Caco-2 (cell line): ENCODE results near the gene VWA5B1. TPM values are rescaled to one million over a fixed set of nuclear protein-coding genes. Genes with fewer than 3 reads are reported as not detected.

Experiments
- BruUV-seq: library from RNA; stranded (reverse); fragments of 400-500 nt; replicated peaks from 2 replicates; lab custom pipeline; 2021; lab: Mats Ljungman, UMichigan
- CTCF ChIA-PET: fragments of 300-600 bp; sonication (Branson Sonifier 250); formaldehyde crosslinking; loops from one replicate; lab custom pipeline; 2022; ENCODE audit warnings: antibody characterized with exemption; lab: Charles Lee
- POLR2A ChIA-PET: fragments of 300-600 bp; sonication (Branson Sonifier 250); formaldehyde crosslinking; loops from one replicate; lab custom pipeline; 2022; ENCODE audit warnings: antibody characterized with exemption; lab: Charles Lee
- DNase-seq, 2 experiments: peaks; one replicate each; pipeline versions ENCODE4 v3.0.0 to v3.0.0-alpha.2; 2020 to 2022
- H3K27me3 ChIP-seq: replicated peaks from 2 replicates; pipeline ENCODE4 v1.6.0; 2011; ENCODE audit warnings: low read length; ENCODE audit not compliant: control insufficient read depth, insufficient read depth
- H3K36me3 ChIP-seq: 2 replicates; pipeline ENCODE4 v1.5.1; 2011; ENCODE audit warnings: low read length; ENCODE audit not compliant: control insufficient read depth, insufficient read depth
- H3K4me1 ChIP-seq: fragments of 250-450 bp; sonication (Bioruptor Pico); 2 replicates; pipeline ENCODE4 v1.5.1; 2020; ENCODE audit warnings: mild to moderate bottlenecking
- H3K4me3 ChIP-seq: 2 replicates; pipeline ENCODE4 v1.5.1; 2011; ENCODE audit warnings: low read depth, mild to moderate bottlenecking, control low read depth, low read length
- H3K9me3 ChIP-seq: fragments of 250-450 bp; sonication (Bioruptor Pico); 2 replicates; pipeline ENCODE4 v1.5.1; 2020; ENCODE audit warnings: mild to moderate bottlenecking, moderate library complexity
- H3K27ac Mint-ChIP-seq: one replicate; pipeline ENCODE4 v1.8.0; 2022; ENCODE audit warnings: mixed read lengths; ENCODE audit not compliant: unreplicated experiment
- H3K27me3 Mint-ChIP-seq: one replicate; pipeline ENCODE4 v1.8.0; 2022; ENCODE audit warnings: mixed read lengths; ENCODE audit not compliant: insufficient read depth, unreplicated experiment
- H3K36me3 Mint-ChIP-seq: one replicate; pipeline ENCODE4 v1.8.0; 2022; ENCODE audit warnings: mild to moderate bottlenecking, mixed read lengths; ENCODE audit not compliant: insufficient read depth, unreplicated experiment
- H3K4me1 Mint-ChIP-seq: one replicate; pipeline ENCODE4 v1.8.0; 2022; ENCODE audit warnings: low read depth, mixed read lengths; ENCODE audit not compliant: unreplicated experiment
- H3K4me3 Mint-ChIP-seq: one replicate; pipeline ENCODE4 v1.8.0; 2022; ENCODE audit warnings: mild to moderate bottlenecking, moderate library complexity, mixed read lengths; ENCODE audit not compliant: unreplicated experiment
- H3K9me3 Mint-ChIP-seq: one replicate; pipeline ENCODE4 v1.8.0; 2022; ENCODE audit warnings: mixed read lengths; ENCODE audit not compliant: unreplicated experiment
- intact Hi-C: fragments of 100-400 bp; cut with micrococcal nuclease; formaldehyde crosslinking; loops from one replicate; pipeline ENCODE4 v1.10.0; 2022; ENCODE audit not compliant: unreplicated experiment
- total RNA-seq: library from RNA; stranded (reverse); gene quantifications from 2 replicates; pipeline ENCODE4 v1.2.3, GENCODE V29; 2022
- TF ChIP-seq, protein P1 (sequence below), 2 experiments: fragments of 200-600 bp in 1 of 2; IDR thresholded peaks; 1 replicate in 1 of 2; 2 replicates in 1 of 2; pipeline versions ENCODE4 v1.5.1 to v1.8.0; 2011 to 2022; ENCODE audit warnings: antibody characterized with exemption in 1 of 2, control low read depth in 1 of 2, inconsistent platforms in 1 of 2, low read depth in 1 of 2, low read length in 1 of 2, mild to moderate bottlenecking in 1 of 2, moderate library complexity in 1 of 2; ENCODE audit not compliant: insufficient read depth in 1 of 2, severe bottlenecking in 1 of 2, unreplicated experiment in 1 of 2

VWA5B1 gene
- total RNA-seq, 1 experiment from 2014 or later = not detected

DNA sequence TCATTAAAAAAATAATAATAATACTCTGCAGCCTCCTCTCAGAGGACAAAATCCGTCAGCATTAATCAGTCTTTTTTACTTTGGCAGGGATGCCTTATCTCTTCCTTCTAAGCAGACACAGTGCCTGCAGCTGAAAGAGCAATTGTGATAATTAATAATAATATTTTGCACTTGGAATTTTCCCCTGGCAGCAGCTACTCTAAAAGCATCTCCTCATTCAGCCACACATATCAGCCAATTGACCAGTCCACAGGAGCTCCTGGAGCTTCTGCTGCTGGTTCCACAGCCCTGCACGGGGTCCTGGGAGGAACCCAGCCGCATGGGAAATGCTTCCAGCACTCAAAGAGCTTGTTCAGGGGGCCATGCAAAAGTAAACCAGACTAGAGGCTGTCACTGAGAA, 31.0 kb upstream of the VWA5B1 start:
- Mint-ChIP-seq H3K27me3 (peaks cover 6% of the 10 kb centered on the region), H3K4me3 (no peak overlapping the region), H3K27ac (no peak overlapping the region), H3K4me1 (no peaks in the 10 kb centered on the region), H3K36me3 (no peaks in the 10 kb centered on the region), H3K9me3 (no peaks in the 10 kb centered on the region)
- H3K36me3 ChIP-seq = no peaks in the 10 kb centered on the region
- H3K27me3 ChIP-seq = no peaks in the 10 kb centered on the region
- no peak overlapping the region for H3K4me3 ChIP-seq
- no peak for DNase-seq
- intact Hi-C loops = no loop called here
- BruUV-seq = no TSS peak
- ChIA-PET CTCF (interaction anchor here (0.6 kb wide), 1 partner anchor 47 kb away, joined by 3 read pairs; no protein-coding TSS in a partner anchor), POLR2A (no interaction called here)
- no peaks in the 10 kb centered on the region for H3K9me3 ChIP-seq
- TF ChIP-seq, protein P1, sequence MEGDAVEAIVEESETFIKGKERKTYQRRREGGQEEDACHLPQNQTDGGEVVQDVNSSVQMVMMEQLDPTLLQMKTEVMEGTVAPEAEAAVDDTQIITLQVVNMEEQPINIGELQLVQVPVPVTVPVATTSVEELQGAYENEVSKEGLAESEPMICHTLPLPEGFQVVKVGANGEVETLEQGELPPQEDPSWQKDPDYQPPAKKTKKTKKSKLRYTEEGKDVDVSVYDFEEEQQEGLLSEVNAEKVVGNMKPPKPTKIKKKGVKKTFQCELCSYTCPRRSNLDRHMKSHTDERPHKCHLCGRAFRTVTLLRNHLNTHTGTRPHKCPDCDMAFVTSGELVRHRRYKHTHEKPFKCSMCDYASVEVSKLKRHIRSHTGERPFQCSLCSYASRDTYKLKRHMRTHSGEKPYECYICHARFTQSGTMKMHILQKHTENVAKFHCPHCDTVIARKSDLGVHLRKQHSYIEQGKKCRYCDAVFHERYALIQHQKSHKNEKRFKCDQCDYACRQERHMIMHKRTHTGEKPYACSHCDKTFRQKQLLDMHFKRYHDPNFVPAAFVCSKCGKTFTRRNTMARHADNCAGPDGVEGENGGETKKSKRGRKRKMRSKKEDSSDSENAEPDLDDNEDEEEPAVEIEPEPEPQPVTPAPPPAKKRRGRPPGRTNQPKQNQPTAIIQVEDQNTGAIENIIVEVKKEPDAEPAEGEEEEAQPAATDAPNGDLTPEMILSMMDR (IDR thresholded peaks at IDR 0.05; ENCODE audit: insufficient read depth in 1 of 2, low read depth in 1 of 2, low read length in 1 of 2, severe bottlenecking in 1 of 2, unreplicated experiment in 1 of 2) = no peak
- H3K4me1 ChIP-seq = no peaks in the 10 kb centered on the region

DNA sequence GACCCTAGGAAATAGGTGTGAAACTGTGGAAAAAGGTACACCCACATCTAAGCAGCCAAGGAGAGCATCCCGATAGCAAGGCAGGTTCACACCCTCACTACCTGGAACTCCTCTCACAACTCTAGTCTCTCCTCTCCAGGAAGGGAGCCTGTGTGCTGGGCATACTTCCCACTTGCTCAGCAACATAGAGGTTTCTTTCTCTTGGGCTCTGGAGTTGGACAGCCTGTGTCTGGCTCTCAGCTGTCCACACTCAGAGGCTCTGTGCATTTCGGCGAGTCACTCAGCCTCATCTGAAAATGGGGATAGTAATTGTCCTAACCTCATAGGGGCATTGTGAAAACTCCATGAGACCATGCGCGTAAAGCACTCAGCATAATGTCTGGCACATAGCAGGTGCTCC, 29.6 kb upstream of the VWA5B1 start:
- H3K27ac Mint-ChIP-seq = no peak overlapping the region
- H3K36me3 Mint-ChIP-seq = no peaks in the 10 kb centered on the region
- intact Hi-C loops = no loop called here
- no TSS peak for BruUV-seq
- Histone ChIP-seq H3K4me3 (no peak overlapping the region), H3K9me3 (no peaks in the 10 kb centered on the region), H3K27me3 (no peaks in the 10 kb centered on the region), H3K36me3 (no peaks in the 10 kb centered on the region), H3K4me1 (no peaks in the 10 kb centered on the region)
- no peak overlapping the region for H3K4me3 Mint-ChIP-seq
- no peaks in the 10 kb centered on the region for H3K4me1 Mint-ChIP-seq
- no peaks in the 10 kb centered on the region for H3K9me3 Mint-ChIP-seq
- TF ChIP-seq, protein P1 (IDR thresholded peaks at IDR 0.05; ENCODE audit: insufficient read depth in 1 of 2, low read depth in 1 of 2, low read length in 1 of 2, severe bottlenecking in 1 of 2, unreplicated experiment in 1 of 2) = no peak
- ChIA-PET CTCF (no interaction called here), POLR2A (no interaction called here)
- peaks cover 6% of the 10 kb centered on the region for H3K27me3 Mint-ChIP-seq
- DNase-seq = no peak

DNA sequence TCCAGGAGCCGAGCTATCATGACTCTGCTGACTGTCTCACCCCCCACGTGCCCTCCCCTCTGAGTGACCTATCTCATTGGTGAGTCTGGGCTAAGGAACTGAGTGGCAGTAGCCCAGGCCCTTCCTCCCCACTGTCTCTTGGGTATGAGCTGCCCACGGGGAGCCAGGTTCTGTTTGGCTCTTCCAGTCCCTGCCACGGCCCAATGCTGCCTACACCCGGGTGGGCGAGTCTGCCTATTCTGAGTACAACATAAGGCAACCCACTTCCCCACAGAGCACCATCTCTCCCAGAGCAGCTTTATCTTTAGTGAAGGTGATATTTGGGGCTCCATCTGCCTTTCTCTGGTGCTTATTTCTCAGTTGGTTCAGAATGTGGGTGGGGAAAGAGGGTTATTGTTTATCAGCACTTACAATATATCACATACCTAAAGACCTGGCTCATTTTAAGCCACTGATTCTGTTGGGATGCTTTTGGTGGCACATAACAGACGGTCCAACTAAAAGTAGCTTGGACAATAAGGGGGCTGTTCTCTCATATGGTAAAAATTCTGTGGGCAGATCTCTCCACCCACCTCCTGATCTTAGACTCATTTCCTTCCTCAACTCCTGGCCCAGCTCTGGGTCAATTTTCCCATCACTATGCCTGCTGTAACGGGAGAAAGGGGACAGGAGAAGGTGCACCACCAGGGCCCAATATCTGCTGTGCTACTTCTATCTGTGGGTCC, 27.7 kb upstream of the VWA5B1 start:
- no peak overlapping the region for H3K27ac Mint-ChIP-seq

More for the DNA sequence above, 27.7 kb upstream of the VWA5B1 start:
- Histone ChIP-seq H3K4me3 (no peak overlapping the region), H3K27me3 (no peaks in the 10 kb centered on the region), H3K9me3 (no peaks in the 10 kb centered on the region), H3K4me1 (no peaks in the 10 kb centered on the region), H3K36me3 (no peaks in the 10 kb centered on the region)
- peaks cover 6% of the 10 kb centered on the region for H3K27me3 Mint-ChIP-seq
- no peaks in the 10 kb centered on the region for H3K4me1 Mint-ChIP-seq
- H3K36me3 Mint-ChIP-seq = no peaks in the 10 kb centered on the region
- TF ChIP-seq, protein P1 (IDR thresholded peaks at IDR 0.05; ENCODE audit: insufficient read depth in 1 of 2, low read depth in 1 of 2, low read length in 1 of 2, severe bottlenecking in 1 of 2, unreplicated experiment in 1 of 2) = no peak
- H3K4me3 Mint-ChIP-seq = no peak overlapping the region
- intact Hi-C loops = no loop called here
- BruUV-seq = no TSS peak
- POLR2A ChIA-PET = no interaction called here
- no peak for DNase-seq
- H3K9me3 Mint-ChIP-seq = no peaks in the 10 kb centered on the region
- CTCF ChIA-PET = no interaction called here
